Measurements from ENCODE around the gene HS3ST5. TPM values are rescaled to one million over a fixed set of nuclear protein-coding genes. Genes with fewer than 3 reads are reported as not detected.
A peak's percentile ranks its signal among the peaks of the same experiment; 100 is the strongest.

The HS3ST5 gene
- total RNA-seq, 2 donors from 2014 or later = 0.31 to 2.0 TPM

DNA sequence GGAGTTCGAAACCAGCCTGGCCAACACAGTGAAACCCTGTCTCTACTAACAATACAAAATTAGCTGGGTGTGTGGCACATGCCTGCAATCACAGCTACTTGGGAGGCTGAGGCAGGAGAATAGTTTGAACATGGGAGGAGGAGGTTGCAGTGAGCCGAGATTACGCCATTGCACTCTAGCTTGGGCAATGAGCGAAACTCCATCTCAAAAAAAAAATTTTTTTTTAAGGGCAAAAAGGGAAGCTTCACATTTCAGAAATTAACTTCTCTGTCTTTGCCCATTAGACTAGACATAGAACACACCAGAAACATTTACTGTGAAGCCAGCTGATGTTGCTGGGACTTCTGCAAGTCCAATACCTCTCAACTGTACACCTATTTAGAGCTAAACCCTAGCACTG is 281.1 kb downstream of the HS3ST5 start:
- Histone ChIP-seq H3K4me3 (ENCODE audit: low read length) (no peak overlapping the region), H3K4me1 (ENCODE audit: control insufficient read depth, insufficient read depth, low read length) (no peaks in the 10 kb centered on the region), H3K9ac (ENCODE audit: extremely low read depth, low read length, poor library complexity, severe bottlenecking) (no peak overlapping the region), H3K9me3 (ENCODE audit: control insufficient read depth, low read length) (no peaks in the 10 kb centered on the region), H3K36me3 (ENCODE audit: control insufficient read depth, insufficient read depth, low read length) (no peaks in the 10 kb centered on the region), H3K27me3 (ENCODE audit: control insufficient read depth, insufficient read depth, low read length, poor library complexity, severe bottlenecking) (no peaks in the 10 kb centered on the region), H3K27ac (ENCODE audit: low read depth, low read length) (no peak overlapping the region)
- Mint-ChIP-seq H3K4me1 (peaks cover 14% of the 10 kb centered on the region), H3K27me3 (ENCODE audit: insufficient read depth) (no peaks in the 10 kb centered on the region), H3K9me3 (no peaks in the 10 kb centered on the region), H3K27ac (no peak overlapping the region), H3K36me3 (ENCODE audit: low read depth) (no peaks in the 10 kb centered on the region), H3K4me3 (no peak overlapping the region)
- TF ChIP-seq, protein P1, sequence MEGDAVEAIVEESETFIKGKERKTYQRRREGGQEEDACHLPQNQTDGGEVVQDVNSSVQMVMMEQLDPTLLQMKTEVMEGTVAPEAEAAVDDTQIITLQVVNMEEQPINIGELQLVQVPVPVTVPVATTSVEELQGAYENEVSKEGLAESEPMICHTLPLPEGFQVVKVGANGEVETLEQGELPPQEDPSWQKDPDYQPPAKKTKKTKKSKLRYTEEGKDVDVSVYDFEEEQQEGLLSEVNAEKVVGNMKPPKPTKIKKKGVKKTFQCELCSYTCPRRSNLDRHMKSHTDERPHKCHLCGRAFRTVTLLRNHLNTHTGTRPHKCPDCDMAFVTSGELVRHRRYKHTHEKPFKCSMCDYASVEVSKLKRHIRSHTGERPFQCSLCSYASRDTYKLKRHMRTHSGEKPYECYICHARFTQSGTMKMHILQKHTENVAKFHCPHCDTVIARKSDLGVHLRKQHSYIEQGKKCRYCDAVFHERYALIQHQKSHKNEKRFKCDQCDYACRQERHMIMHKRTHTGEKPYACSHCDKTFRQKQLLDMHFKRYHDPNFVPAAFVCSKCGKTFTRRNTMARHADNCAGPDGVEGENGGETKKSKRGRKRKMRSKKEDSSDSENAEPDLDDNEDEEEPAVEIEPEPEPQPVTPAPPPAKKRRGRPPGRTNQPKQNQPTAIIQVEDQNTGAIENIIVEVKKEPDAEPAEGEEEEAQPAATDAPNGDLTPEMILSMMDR (conservative IDR thresholded peaks at IDR 0.05) = no peak
- WGBS, 2 experiments (ENCODE audit: insufficient coverage in 1 of 2, insufficient read length in 1 of 2) = 95 to 100% methylated on average over 2 to 4 of the region's 4 CpGs
- DNase-seq = no peak

- Mint-ChIP-seq H3K27me3 (ENCODE audit: insufficient read depth) (no peaks in the 10 kb centered on the region), H3K4me3 (no peak overlapping the region), H3K4me1 (peaks cover 14% of the 10 kb centered on the region), H3K27ac (no peak overlapping the region), H3K36me3 (ENCODE audit: low read depth) (no peaks in the 10 kb centered on the region), H3K9me3 (no peaks in the 10 kb centered on the region)
- TF ChIP-seq, protein P1 (conservative IDR thresholded peaks at IDR 0.05) = peak; percentile 15
- H3K27ac ChIP-seq (ENCODE audit: low read depth, low read length) = no peak overlapping the region
- H3K4me3 ChIP-seq (ENCODE audit: low read length) = no peak overlapping the region
- 60% methylated on average over 1 of the region's 1 CpG; no CpG with 5 or more reads in 1 of the 2 experiments for WGBS, 2 experiments (ENCODE audit: insufficient coverage in 1 of 2, insufficient read length in 1 of 2)
- no peaks in the 10 kb centered on the region for H3K36me3 ChIP-seq (ENCODE audit: control insufficient read depth, insufficient read depth, low read length)
- H3K4me1 ChIP-seq (ENCODE audit: control insufficient read depth, insufficient read depth, low read length) = no peaks in the 10 kb centered on the region
- DNase-seq = no peak
- no peaks in the 10 kb centered on the region for H3K27me3 ChIP-seq (ENCODE audit: control insufficient read depth, insufficient read depth, low read length, poor library complexity, severe bottlenecking)
- no peaks in the 10 kb centered on the region for H3K9me3 ChIP-seq (ENCODE audit: control insufficient read depth, low read length)
- no peak overlapping the region for H3K9ac ChIP-seq (ENCODE audit: extremely low read depth, low read length, poor library complexity, severe bottlenecking)
These were observed 281.7 kb downstream of the HS3ST5 start for GRCh38 chr6:114061116-114061515.

GRCh38 chr6:114058435-114058834 is 284.4 kb downstream of the HS3ST5 start:
- no peak for DNase-seq
- H3K4me3 Mint-ChIP-seq = no peak overlapping the region
- Histone ChIP-seq H3K36me3 (ENCODE audit: control insufficient read depth, insufficient read depth, low read length) (no peaks in the 10 kb centered on the region), H3K4me3 (ENCODE audit: low read length) (no peak overlapping the region), H3K27me3 (ENCODE audit: control insufficient read depth, insufficient read depth, low read length, poor library complexity, severe bottlenecking) (no peaks in the 10 kb centered on the region), H3K27ac (ENCODE audit: low read depth, low read length) (no peak overlapping the region), H3K9me3 (ENCODE audit: control insufficient read depth, low read length) (no peaks in the 10 kb centered on the region), H3K4me1 (ENCODE audit: control insufficient read depth, insufficient read depth, low read length) (no peaks in the 10 kb centered on the region), H3K9ac (ENCODE audit: extremely low read depth, low read length, poor library complexity, severe bottlenecking) (no peak overlapping the region)
- H3K4me1 Mint-ChIP-seq = peaks cover 12% of the 10 kb centered on the region
- no peak overlapping the region for H3K27ac Mint-ChIP-seq
- no peaks in the 10 kb centered on the region for H3K36me3 Mint-ChIP-seq (ENCODE audit: low read depth)
- WGBS, 2 experiments (ENCODE audit: insufficient coverage in 1 of 2, insufficient read length in 1 of 2) = 97 to 100% methylated on average over 2 to 4 of the region's 4 CpGs
- H3K9me3 Mint-ChIP-seq = no peaks in the 10 kb centered on the region
- TF ChIP-seq, protein P1 (conservative IDR thresholded peaks at IDR 0.05) = no peak
- no peaks in the 10 kb centered on the region for H3K27me3 Mint-ChIP-seq (ENCODE audit: insufficient read depth)

All from endodermal cell (in vitro differentiated cells).